Measurements from ENCODE around the gene DCAF17.
"Not testable (repeated sequence)": the region's sequence is repeated elsewhere in the genome, so short reads cannot be mapped to it uniquely, and the experiment has no call there.

The DCAF17 gene

DNA sequence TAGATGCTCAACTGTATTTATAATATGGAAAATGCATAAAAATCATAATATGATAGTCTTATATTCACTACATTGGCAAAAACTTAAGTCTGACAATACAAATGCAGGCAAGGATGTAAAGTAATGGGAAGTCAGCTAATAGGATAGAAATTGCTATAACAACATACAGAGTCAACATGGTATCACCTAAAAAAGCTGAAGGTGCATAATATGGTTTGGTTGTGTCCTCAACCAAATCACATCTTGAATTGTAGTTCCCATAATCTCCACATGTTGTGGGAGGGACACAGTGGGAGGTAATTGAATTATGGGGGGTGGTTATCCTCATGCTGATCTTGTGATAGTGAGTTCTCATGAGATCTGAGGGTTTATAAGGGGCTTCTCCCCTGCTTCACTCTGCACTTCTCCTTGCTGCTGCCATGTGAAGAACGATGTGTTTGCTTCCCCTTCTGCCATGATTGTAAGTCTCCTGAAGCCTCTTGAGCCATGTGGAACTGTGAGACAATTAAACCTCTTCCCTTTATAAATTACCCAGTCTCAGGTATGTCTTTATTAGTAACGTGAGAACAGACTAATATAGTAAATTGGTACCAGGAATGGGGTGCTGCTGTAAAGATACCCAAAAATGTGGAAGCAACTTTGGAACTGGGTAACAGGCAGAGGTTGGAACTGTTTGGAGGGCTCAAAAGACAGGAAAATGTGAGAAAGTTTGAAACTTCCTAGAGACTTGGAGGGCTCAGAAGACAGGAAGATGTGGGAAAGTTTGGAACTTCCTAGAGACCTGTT is 11.1 kb upstream of the DCAF17 start:
- H3K4me1 ChIP-seq (ENCODE audit: control insufficient read depth, insufficient read depth, low read length); POLR2A ChIA-PET; H3K27ac ChIP-seq (ENCODE audit: extremely low read depth, low read depth, low read length); H3K36me3 ChIP-seq (ENCODE audit: control insufficient read depth in 2 of 2, insufficient read depth in 1 of 2, low read length in 2 of 2); H3K4me3 ChIP-seq (ENCODE audit: low read depth, low read length); CTCF ChIA-PET; H3K9me3 ChIP-seq (ENCODE audit: control insufficient read depth, insufficient read depth, low read depth, low read length): not testable (repeated sequence)
- TF ChIP-seq ZNF707 (tag by site-specific recombination; IDR thresholded peaks at IDR 0.05), result peak; percentile 67; the same call in 1 of the 2 replicates

DNA sequence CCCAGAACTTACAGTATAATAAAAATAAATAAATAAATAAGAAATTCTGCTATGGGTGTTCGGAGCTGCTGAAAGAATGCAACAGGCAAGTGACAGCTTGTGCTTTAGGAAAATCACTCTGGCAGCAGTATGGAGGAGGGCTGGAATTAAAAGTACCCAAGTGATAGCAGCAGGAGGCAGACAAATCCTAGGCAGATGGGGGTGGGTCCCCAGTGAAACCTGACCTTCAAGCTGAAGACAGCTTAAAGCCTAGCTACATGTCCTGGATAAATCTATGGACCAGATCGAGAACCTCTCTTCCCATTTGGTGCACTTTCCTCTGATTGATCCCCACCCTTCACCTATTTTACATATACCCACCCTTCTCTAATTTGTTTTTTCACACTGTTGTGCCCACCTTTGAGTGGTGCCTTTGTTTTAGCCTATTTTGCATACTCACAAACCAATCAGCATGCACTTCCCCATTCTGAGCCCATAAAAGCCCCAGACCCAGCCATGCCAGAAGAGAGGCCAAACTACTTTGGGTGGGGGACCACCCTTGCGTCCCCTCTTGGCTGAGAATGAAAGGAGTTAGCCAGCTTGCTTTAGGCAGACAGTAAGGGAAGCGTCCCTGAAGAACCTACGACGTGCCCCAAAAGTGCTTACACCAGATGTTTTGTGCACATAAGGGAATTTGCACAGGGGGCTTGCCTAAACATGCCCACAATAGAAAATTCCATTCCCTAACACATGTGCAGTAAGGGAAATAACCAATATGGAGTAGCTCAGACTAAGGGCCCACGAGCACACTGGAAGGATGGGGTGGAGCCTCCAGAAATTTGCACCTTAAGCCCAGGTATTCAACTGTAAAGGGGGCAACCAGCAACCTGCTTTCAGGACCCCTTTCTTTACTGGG is 3.3 kb upstream of the DCAF17 start:
- Histone ChIP-seq H3K36me3 (ENCODE audit: control insufficient read depth in 2 of 2, insufficient read depth in 1 of 2, low read length in 2 of 2) (peaks cover 0 to 16% of the 10 kb centered on the region in 2 experiments; a peak in 1 of 3 replicates), H3K4me1 (ENCODE audit: control insufficient read depth, insufficient read depth, low read length) (no peaks in the 10 kb centered on the region), H3K9me3 (ENCODE audit: control insufficient read depth, insufficient read depth, low read depth, low read length) (no peaks in the 10 kb centered on the region), H3K4me3 (ENCODE audit: low read depth, low read length) (no peak overlapping the region), H3K27ac (ENCODE audit: extremely low read depth, low read depth, low read length) (no peak overlapping the region)
- TF ChIP-seq SETDB1 (IDR thresholded peaks at IDR 0.05; ENCODE audit: insufficient read length, low read length) (peak; percentile 85), ZNF768 (tag by site-specific recombination; IDR thresholded peaks at IDR 0.05) (no peak)
- ChIA-PET POLR2A (no interaction called here), CTCF (interaction anchor here (0.6 to 6.6 kb wide), 3 partner anchors 14 to 1000 kb away, joined by 3 to 29 read pairs (median 4); no protein-coding TSS in a partner anchor)

DNA sequence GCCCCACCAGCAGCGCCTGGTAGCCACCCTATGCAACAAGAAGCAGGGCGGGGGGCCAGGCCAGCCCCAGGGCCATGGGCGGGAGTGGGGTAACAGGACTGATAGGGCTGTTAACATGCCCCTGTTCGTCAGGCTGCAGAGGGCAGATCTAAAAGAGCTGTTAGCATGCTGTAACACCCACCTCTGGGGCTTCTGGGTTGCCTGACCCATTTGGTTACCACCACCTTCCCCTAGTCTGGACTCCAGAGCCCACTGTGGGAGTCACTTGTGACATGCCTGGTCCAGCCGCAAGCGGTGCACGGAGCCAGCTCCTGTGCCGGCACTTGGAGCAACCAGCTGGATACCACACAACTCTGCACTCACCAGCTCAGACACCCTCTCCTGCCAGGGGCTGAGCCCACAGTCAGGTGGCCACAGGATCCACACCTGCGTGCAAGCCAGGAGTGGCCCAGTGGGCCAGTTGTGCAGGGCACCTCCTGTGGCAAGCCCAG is 2.3 kb upstream of the DCAF17 start:
- TF ChIP-seq, protein P1, sequence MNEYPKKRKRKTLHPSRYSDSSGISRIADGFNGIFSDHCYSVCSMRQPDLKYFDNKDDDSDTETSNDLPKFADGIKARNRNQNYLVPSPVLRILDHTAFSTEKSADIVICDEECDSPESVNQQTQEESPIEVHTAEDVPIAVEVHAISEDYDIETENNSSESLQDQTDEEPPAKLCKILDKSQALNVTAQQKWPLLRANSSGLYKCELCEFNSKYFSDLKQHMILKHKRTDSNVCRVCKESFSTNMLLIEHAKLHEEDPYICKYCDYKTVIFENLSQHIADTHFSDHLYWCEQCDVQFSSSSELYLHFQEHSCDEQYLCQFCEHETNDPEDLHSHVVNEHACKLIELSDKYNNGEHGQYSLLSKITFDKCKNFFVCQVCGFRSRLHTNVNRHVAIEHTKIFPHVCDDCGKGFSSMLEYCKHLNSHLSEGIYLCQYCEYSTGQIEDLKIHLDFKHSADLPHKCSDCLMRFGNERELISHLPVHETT (tag by site-specific recombination; IDR thresholded peaks at IDR 0.05), result no peak
- TF ChIP-seq, protein P2, sequence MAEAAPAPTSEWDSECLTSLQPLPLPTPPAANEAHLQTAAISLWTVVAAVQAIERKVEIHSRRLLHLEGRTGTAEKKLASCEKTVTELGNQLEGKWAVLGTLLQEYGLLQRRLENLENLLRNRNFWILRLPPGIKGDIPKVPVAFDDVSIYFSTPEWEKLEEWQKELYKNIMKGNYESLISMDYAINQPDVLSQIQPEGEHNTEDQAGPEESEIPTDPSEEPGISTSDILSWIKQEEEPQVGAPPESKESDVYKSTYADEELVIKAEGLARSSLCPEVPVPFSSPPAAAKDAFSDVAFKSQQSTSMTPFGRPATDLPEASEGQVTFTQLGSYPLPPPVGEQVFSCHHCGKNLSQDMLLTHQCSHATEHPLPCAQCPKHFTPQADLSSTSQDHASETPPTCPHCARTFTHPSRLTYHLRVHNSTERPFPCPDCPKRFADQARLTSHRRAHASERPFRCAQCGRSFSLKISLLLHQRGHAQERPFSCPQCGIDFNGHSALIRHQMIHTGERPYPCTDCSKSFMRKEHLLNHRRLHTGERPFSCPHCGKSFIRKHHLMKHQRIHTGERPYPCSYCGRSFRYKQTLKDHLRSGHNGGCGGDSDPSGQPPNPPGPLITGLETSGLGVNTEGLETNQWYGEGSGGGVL (tag by site-specific recombination; IDR thresholded peaks at IDR 0.05), result no peak
- POLR2A ChIA-PET, result no interaction called here
- no peak overlapping the region for H3K4me3 ChIP-seq (ENCODE audit: low read depth, low read length)
- no peak overlapping the region for H3K27ac ChIP-seq (ENCODE audit: extremely low read depth, low read depth, low read length)
- CTCF ChIA-PET, result interaction anchor here (6.6 kb wide), 1 partner anchor 15 kb away, joined by 29 read pairs; no protein-coding TSS in a partner anchor
- no peaks in the 10 kb centered on the region for H3K9me3 ChIP-seq (ENCODE audit: control insufficient read depth, insufficient read depth, low read depth, low read length)
- H3K4me1 ChIP-seq (ENCODE audit: control insufficient read depth, insufficient read depth, low read length), result no peaks in the 10 kb centered on the region
- peaks cover 10 to 26% of the 10 kb centered on the region in 2 experiments for H3K36me3 ChIP-seq (ENCODE audit: control insufficient read depth in 2 of 2, insufficient read depth in 1 of 2, low read length in 2 of 2)

DNA sequence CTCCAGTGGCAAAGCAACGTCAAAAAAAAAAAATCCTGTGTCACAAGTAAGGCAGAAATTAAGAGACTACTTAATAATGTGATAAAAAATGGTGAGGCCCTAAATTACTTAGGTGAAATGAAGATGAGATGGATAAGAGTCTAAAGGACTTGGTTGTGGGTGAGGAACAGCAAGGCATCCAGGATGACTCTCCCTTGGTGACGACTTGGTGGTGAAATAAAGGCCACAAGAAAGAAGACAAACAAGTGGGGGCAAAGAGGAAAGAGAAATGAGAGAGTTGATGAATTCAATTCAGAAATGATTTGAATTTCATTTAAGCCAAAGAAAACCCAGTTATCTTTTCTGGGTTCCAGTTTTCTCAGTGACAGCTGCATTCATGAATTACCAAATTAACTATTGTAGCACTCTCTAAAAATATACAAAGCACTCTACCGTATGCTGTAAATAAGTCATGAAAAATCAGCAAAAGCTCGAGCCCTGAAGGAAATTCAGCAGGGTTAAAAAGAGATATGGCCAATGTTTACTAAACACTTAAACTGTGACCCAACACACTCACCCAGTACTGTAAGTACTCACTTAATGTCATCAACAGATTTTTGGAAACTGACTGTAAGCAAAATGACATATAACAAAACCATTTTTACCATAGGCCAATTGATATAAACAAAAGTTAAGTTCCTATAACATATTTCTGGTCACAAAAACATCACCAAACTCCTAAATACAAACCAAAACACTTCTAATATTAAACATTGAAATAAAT is 1.6 kb upstream of the DCAF17 start:
- no peaks in the 10 kb centered on the region for H3K9me3 ChIP-seq (ENCODE audit: control insufficient read depth, insufficient read depth, low read depth, low read length)
- H3K4me3 ChIP-seq (ENCODE audit: low read depth, low read length), result no peak overlapping the region
- no peaks in the 10 kb centered on the region for H3K4me1 ChIP-seq (ENCODE audit: control insufficient read depth, insufficient read depth, low read length)
- no peak overlapping the region for H3K27ac ChIP-seq (ENCODE audit: extremely low read depth, low read depth, low read length)
- ChIA-PET POLR2A (interaction anchor here (0.6 kb wide), 1 partner anchor 279 kb away, joined by 3 read pairs; no protein-coding TSS in a partner anchor), CTCF (interaction anchor here (2.1 kb wide), 1 partner anchor 16 kb away, joined by 9 read pairs; no protein-coding TSS in a partner anchor)
- peaks cover 12 to 32% of the 10 kb centered on the region in 2 experiments for H3K36me3 ChIP-seq (ENCODE audit: control insufficient read depth in 2 of 2, insufficient read depth in 1 of 2, low read length in 2 of 2)
- TF ChIP-seq ZNF426 (tag by site-specific recombination; IDR thresholded peaks at IDR 0.05) (no peak), ZNF37A (tag by site-specific recombination; IDR thresholded peaks at IDR 0.05) (no peak), ZNF146 (tag by site-specific recombination; IDR thresholded peaks at IDR 0.05) (no peak), ZNF433 (tag by site-specific recombination; IDR thresholded peaks at IDR 0.05; ENCODE audit: low read depth) (no peak), ZNF530 (tag by site-specific recombination; IDR thresholded peaks at IDR 0.05; ENCODE audit: low read depth) (no peak), WT1 (tag by site-specific recombination; IDR thresholded peaks at IDR 0.05) (no peak), ZNF555 (tag by site-specific recombination; conservative IDR thresholded peaks at IDR 0.05) (no peak), ZNF10 (tag by site-specific recombination; IDR thresholded peaks at IDR 0.05) (no peak)
- TF ChIP-seq, protein P3, sequence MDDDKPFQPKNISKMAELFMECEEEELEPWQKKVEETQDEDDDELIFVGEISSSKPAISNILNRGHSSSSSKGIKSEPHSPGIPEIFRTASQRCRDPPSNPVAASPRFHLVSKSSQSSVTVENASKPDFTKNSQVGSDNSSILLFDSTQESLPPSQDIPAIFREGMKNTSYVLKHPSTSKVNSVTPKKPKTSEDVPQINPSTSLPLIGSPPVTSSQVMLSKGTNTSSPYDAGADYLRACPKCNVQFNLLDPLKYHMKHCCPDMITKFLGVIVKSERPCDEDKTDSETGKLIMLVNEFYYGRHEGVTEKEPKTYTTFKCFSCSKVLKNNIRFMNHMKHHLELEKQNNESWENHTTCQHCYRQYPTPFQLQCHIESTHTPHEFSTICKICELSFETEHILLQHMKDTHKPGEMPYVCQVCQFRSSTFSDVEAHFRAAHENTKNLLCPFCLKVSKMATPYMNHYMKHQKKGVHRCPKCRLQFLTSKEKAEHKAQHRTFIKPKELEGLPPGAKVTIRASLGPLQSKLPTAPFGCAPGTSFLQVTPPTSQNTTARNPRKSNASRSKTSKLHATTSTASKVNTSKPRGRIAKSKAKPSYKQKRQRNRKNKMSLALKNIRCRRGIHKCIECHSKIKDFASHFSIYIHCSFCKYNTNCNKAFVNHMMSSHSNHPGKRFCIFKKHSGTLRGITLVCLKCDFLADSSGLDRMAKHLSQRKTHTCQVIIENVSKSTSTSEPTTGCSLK (tag by site-specific recombination; IDR thresholded peaks at IDR 0.05), result no peak

Measured in HEK293 (cell line).